DLD1 (cell line): ENCODE data around the gene PTPRM.

Experiments
- in situ Hi-C: cut with HindIII; loops from 2 replicates; pipeline ENCODE4 v1.10.0; 2017; ENCODE audit warnings: low sequenced_read_pairs

Gene PTPRM

DNA sequence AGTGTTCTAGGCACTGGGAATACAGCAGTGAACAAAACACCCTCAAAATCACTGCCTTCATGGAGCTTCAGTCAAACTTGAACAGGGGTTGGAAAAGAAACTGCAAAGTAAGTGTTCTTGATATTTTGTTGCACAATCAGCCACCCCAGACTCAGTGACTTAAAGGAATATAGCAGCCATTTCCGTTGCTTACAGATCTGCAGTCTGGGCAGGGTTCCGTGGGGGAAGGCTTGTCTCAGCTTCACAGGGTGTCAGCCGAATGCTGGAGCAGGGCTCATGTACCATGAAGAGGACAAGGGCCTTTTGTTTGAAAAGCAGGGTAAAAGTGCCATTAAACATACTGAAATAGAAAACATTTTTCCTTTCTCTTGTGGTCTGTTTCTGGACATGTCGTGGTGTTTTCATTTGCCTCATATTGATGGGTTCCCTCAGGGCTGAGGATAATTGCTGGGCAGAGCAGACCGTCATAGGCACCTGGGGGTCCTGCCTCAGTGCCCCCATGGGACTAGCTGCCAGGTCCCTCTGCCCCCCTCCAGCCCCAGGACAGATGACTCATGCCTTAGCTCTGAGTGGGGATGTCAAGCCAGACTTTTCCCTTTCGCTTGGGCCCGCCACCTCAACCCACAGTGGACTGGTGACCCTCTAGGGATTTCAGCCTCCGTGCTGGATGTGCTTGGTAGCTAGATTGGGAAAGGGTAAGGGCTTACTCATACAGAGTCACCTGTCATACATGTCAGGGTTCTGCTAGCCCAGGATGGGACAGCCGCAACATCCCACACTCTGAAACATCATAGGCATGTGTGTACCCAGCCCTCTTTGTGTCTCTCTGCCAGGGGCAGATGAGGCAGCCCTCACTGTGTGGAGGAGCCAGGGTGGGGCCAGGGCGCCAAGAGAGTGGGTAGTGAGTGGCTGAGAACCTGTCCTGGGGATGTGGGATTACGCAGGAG is 96.5 kb downstream of the PTPRM start:
- in situ Hi-C loops: no loop called here

DNA sequence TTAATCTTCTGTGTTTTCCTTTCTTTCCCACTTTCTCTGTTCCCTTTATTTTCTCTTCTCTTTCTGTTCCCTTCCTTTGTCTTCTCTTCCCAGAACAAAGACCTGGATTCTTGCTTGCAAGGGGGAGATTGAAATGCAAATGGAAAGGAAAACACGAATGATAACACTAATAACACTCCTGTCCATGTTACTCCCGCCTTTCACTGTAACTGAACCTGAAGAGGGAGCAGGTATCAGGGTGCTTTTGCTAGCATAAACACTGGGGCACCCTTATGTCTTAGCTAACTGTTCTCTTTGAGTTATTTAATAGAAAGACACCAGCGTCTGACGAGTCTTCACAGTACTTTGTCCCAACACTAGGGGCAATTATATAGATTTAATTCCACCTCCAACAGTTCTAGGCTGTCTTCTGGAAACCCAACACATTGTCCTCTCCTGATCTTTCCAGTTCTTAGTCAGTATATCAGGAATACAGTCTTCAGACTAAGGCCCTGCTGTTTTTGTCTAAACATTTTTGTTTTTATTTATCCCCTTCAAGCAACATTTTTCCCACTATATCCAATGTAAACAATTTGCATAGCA is 99.2 kb downstream of the PTPRM start:
- in situ Hi-C loops: no loop called here

DNA sequence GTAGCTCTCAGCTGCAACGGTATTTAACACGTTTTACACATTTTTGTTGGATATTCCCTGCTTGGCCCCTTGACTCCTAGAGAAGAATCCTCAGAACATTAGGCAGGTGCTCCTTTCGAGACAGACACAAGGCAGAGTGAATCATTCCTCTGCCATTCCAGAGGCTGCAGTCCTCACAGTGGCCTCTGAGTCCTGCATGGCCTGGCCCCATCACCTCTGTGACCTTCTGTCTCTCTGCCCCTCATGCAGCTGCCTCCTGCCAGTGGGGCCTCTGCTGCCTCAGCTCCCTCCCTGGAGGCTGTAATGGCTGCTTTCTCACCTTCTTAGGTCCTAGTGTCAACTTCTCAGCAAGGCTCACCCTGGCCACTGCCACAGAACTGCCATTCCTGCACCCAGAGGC is 101.3 kb downstream of the PTPRM start:
- in situ Hi-C loops: no loop called here

DNA sequence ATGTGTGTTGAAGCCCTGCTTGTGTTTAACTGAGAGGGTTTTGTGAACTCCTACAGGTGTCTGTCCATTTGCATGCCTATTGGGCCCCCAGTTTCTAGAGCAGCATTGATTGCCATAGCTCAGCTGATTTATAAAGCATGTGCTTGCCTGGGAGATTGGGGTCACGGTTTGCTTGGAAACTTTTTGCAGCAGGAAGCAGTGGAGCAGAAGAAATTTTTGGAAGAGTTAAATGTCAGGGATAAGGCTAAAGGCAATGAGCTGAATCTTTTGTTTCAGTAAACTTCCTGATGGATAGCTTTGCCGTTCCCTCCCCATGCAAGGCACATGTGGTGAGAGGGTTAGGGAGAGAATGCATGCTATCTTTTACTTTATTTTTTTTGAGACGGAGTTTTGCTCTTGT is 102.2 kb downstream of the PTPRM start:
- in situ Hi-C loops: no loop called here

DNA sequence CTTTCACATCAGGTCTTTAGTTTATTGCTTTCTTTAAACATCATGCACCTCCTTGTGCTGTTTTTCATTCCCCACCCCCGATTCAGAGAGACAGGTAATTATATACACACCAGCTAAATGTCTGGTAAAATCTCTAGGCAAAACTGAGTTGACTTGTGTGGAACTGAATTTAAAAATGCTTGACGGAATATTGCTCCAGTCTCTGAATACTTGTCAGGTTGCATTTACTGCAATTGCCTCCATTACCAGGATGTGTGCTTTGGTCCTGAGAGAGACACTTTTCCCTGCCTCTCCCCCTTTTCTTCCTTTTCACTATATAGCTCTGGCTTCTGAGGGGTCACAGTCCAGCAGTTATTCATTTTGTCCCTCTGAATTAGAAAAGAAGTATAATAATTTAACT is 104.0 kb downstream of the PTPRM start:
- in situ Hi-C loops: no loop called here

DNA sequence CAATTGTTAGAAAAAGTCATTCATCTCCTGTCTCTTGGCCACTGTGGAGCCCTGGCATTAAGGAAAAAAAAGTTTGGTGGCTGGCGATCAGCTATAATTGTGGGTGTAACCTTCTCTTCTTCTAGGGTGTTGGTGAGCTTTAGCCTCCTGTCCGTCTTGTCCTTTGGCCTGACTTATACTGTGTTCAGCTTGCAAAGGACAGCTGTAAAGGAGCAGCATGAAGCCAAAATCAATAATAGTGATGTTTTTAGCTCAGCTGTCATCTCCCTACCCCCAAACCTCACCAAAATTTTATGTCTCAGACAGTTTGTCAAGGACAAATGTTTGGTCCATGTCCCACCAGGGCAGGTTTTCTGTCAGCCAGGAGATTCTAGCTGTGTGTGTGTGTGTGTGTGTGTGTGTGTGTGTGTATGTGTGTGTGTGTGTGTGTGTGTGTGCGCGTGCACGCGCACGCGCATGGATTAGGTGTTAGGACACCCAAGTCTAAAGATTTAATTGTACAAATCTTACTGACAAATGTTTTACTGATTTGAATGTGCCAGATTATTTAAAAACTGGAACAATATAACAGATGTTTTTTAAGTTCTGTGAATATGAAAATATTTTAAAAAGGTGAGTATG is 109.2 kb downstream of the PTPRM start:
- in situ Hi-C loops: no loop called here

DNA sequence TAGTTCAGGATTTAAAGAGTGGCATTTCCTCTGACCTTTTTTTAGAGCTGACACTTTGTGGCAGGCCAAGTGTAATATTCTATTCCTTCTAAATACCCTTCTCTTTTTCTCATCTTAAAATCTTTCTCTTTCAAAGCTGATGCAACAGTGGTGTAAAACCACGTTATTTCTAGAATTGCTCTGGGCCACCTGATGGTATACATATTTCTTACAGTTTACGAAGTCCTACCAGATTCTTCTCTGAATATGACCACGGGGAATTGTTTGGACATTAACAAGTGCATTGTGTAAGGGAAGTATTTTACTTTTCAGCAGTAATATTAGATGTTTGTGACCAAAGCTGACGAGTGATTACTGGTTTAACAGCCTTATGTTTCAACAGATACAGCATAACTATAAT is 109.9 kb downstream of the PTPRM start:
- in situ Hi-C loops: no loop called here

DNA sequence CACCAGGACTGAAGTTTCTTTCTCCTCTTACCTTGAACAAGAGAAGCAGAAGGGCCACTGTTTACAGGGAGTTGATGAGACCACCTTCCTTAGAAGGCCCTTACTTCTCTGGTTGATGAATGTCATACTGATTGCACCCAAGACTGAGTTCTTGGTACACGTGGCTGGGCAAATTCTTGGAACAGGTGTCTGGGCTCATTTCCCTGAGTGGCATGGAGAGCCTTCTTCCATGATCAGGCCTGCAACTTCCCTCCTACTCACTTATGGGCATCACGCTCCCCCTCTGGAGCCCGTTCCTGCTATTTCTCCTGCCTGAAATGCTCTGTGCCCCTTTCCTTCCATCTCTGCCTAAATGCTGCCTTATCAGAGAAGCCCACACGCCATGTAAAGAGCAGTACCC is 110.3 kb downstream of the PTPRM start:
- in situ Hi-C loops: no loop called here

DNA sequence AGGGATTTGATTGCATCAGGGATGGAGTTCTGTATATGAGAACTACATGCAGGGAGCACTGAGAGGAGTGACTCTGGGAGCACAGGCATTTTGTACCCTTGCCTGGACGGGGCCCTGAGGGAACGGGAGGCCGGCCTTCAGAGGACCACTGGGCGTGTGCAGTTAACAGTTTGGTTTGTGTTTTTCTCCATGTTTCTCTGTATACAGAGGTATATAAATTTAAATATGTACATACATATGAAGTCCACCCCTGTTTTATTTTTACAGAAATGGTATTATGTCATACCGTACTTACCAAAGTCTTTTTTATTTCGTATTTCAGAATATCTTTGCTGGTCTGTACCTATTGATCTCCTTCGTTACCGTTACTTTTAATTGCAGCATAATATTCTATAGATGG is 111.3 kb downstream of the PTPRM start:
- in situ Hi-C loops: no loop called here

DNA sequence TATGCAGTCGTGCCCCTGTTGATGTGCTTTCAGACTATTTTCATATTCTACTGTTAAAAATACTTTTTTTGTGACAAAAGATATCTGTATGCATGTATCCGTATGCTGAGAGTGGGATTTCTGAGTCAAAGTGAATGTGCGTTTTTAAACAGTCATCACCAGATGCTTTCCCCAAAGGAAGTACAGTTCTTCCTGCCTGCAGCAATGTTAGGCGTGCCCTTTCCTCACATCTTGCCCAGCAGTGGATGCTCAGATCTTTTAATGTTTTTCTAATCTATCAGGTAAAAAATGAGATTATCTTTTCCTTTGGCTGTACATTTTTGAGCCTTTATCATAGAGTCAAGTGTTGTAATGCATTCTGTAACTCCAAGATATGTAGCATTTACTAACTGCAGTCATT is 111.7 kb downstream of the PTPRM start:
- in situ Hi-C loops: no loop called here

DNA sequence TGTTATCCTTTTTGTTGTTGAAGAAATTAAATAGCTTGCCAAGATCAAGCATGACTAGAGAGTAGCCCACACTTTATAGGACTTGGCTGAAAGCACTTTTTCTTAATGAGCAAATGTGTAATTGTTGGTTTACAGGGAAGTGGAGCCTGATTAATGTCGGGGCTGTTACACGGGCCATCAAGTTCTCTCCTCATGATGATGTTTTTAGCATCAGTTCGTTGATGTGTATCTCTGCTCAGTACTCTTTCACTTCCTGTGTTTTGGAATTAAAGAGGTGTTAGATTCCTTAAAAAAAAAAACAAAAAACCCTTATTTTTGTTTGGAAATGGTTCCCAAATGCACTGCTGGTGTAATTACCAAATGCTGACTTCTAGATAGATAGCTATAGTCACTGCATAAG is 114.2 kb downstream of the PTPRM start:
- in situ Hi-C loops: no loop called here

DNA sequence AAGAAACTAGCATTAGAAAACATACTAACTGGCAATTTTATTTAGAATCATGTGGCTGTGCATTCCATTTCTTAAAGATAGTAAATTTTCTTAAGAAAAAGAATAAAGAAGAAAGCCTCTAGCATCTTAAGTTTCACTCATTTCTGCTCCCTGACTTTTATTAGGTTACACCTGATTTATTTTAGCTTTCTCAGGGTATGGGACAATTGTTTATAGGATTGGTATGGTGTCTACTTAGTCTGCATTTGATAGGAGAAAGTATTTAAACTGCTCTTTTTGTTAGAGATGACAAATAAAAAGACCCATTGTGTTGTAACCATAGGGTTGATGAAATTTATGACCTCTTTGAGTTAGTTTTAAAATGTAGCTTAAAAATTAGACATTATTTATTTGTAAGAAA is 115.2 kb downstream of the PTPRM start:
- in situ Hi-C loops: no loop called here

DNA sequence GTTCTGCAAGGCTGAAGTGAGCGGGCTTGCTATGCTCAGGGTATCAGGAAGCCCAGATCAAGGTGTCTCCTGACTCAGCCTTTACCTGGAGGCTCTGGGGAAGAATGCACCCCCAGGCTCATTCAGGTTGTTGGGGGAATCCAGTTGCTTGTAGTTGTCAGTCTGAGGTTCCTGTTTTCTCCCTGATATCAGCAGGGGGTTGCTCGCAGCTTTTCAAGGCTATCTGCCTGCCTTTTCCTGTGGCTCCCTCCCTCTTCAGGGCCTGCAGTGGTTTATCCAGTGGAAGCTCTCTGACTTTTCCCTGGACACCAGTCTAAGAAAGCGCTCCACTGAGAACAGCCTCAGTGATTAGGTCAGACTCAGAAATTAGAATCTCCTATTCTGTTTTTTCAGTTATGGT is 116.6 kb downstream of the PTPRM start:
- in situ Hi-C loops: no loop called here

DNA sequence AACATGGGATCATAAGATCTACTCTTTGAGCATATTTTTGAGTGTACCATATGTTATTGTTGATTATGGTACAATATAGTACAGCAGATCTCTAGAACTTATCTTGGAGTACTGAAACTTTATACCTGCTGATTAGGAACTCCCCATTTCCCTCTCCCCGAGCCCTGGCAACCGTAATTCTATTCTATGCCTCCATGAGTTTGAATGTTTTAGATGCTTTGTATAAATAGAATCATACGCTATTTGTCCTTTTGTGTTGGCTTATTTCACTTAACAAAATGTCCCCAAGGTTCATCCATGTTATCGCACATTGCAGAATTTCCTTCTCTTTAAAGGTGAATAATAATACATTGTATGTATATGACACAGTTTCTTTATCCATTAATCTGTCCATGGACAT is 117.2 kb downstream of the PTPRM start:
- in situ Hi-C loops: no loop called here

DNA sequence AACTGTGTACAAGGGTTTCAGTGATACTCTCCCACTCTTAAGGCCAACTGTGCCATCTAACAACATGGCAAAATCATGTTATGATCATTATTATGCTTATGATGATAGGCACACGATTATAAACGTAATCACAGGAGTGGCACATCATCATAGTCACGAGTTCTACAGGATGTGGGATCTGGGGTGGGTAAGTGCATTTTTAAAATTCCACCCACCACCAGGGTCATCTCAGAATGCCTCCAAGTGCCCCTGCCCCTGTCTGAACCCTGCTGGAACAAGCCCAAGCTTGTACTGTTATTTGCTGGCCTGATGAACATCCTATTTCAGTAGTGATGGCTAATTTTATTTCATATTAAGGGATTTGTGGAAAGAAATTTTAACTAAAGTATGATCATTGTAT is 117.8 kb downstream of the PTPRM start:
- in situ Hi-C loops: no loop called here

DNA sequence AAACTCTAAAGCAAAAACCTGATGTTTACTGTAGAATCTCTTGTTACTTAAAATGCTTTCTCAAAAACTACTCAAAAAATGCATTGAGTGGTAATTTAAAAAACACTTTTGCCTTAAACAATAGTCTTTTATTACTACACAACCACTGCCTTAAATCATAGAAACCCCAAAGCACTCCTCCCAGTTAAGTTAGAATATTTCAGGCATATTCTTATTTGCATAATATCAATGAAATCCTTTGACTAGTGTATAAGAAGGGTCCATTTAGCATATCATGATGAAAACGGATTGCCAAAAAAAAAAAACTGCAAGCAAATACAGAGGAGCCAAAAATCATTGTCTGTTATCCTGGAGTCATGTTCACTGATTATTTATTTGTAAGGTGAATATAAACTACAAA is 119.2 kb downstream of the PTPRM start:
- in situ Hi-C loops: no loop called here

DNA sequence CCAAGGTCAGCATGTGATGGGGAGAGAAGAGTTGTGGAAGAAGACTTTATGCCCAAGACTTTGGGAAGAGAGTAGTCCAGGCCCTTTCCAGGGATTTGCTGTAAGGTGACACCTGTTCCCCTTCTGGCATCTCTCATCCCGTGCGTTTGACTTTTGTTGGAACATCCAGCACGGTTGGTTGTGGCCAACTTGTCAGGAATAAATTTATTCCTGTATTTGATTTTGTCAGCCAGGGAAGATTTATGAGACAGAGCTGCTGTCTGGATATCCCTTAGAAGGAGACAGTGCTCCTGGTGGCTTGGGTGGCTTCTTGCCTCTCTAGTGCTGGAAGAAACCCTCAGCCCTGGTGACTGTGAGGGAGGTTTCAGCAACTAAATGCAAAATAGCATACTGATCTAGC is 121.5 kb downstream of the PTPRM start:
- in situ Hi-C loops: no loop called here

DNA sequence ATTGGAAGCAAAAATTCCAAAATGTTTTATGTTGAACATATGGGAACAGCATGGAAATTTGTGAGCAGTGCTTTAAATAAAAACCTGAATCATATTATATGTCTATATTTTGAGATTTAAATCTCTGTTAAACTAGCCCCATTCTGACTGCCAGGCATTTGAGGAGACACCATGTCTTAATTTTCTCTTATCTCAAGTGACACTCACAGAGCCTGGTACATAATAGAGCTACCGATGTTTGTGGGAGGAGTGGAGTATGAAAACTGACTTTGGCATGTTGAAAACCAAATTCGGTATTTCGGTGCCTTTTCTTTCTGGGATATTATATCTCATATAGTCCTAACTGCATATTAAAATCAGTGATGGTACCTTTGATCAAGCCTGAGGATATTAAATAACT is 124.1 kb downstream of the PTPRM start:
- in situ Hi-C loops: no loop called here

DNA sequence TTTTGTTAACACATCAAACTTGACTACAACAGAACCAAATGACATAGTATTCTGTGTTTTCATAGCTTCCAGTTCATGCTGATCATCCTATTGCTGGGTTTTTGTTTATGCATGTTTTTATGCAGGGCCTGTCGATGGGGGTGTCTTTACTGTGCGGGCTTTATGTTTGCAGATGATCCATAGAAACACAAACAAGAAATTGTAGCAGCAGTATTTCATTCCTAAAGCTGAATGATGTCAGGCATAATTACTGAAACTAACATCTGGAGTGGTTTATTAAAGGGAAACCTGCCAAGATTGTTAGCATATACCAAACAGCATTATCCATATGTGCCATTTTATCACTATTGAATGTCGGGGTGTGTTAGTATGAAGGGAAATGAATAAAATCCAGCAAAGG is 129.7 kb downstream of the PTPRM start:
- in situ Hi-C loops: no loop called here

DNA sequence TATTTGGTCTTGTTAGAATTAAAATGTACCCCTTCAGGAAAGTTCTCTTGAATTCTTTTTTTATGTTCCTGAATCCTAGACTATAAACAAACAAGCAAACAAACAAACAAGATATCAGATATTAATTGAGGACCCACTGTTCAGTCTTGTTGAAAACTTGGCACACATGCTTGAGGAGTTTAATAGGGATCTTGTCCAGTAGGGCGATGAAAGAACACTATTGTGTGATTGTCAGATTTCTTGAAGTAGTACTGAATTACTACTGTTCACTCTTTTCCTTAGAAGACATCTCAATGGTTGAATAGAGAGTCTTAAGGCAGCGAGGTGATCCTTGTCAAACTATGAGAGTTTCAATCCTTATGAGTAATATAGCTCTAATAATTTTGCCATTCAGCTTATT is 130.2 kb downstream of the PTPRM start:
- in situ Hi-C loops: no loop called here

DNA sequence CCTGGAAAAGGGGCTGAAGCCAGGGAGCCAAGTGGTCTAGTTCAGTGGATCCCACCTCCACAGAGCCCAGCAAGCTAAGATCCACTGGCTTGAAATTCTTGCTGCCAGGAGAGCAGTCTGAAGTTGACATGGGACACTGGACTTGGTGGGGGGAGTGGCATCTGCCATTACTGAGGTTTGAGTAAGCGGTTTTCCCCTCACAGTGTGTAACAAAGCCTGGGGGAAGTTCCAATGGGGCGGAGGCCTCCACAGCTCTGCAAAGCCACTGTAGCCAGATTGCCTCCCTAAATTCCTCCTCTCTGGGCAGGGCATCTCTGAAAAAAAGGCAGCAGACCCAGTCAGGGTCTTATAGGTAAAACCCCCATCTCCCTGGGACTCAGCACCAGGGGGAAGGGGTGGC is 144.4 kb downstream of the PTPRM start:
- in situ Hi-C loops: no loop called here

DNA sequence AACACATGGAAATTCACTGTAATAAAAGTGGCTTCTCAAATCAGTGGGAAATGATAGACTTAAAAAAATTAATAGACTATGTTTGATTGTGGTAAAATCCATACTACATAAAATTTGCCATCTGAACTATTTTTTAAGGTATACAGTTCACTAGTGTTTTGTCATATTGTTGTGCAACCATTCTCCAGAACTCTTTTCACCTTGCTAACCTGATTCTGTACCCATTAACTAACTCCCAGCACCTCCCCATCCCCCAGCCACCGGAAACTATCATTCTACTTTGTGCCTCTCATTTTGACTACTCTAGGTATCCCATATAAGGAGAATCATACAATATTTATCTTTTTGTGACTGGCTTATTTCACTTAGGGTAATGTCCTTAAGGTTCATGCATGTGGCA is 153.3 kb downstream of the PTPRM start:
- in situ Hi-C loops: no loop called here
